WTC11 (cell line): ENCODE measurements around the gene TSPAN5.

Experiments
- CREM ChIP-seq: sonication (generic); formaldehyde crosslinking; IDR thresholded peaks from 2 replicates; pipeline ENCODE4 v1.8.1; 2022; ENCODE audit warnings: mild to moderate bottlenecking, missing genetic modification reagents, moderate library complexity
- ELF4 ChIP-seq: sonication (generic); formaldehyde crosslinking; IDR thresholded peaks from 2 replicates; pipeline ENCODE4 v1.8.1; 2022; ENCODE audit warnings: low read depth, mild to moderate bottlenecking, moderate library complexity, missing genetic modification reagents
- FOXJ3 ChIP-seq: sonication (generic); formaldehyde crosslinking; IDR thresholded peaks from 2 replicates; pipeline ENCODE4 v1.9.0; 2021; ENCODE audit warnings: missing genetic modification reagents, mild to moderate bottlenecking, borderline replicate concordance
- JUN ChIP-seq: sonication (generic); formaldehyde crosslinking; IDR thresholded peaks from 2 replicates; pipeline ENCODE4 v1.8.0; 2023; ENCODE audit warnings: mild to moderate bottlenecking, missing genetic modification reagents
- NFE2L1 ChIP-seq: sonication (generic); formaldehyde crosslinking; IDR thresholded peaks from 2 replicates; pipeline ENCODE4 v1.8.1; 2023; ENCODE audit warnings: missing genetic modification reagents
- TP53 ChIP-seq: sonication (generic); formaldehyde crosslinking; IDR thresholded peaks from 2 replicates; pipeline ENCODE4 v1.8.1; 2023; ENCODE audit warnings: mild to moderate bottlenecking, missing genetic modification reagents
- ZNF263 ChIP-seq: sonication (generic); formaldehyde crosslinking; IDR thresholded peaks from 2 replicates; pipeline ENCODE4 v1.8.1; 2022; ENCODE audit warnings: low read depth, mild to moderate bottlenecking, moderate library complexity, missing genetic modification reagents
- ZNF396 ChIP-seq: fragments of 250-450 bp; sonication (Bioruptor Pico); IDR thresholded peaks from 2 replicates; pipeline ENCODE4 v1.8.0; 2021; ENCODE audit warnings: mild to moderate bottlenecking, moderate library complexity, borderline replicate concordance
- TF ChIP-seq, protein P1 (sequence below): fragments of 200-600 bp; IDR thresholded peaks from 2 replicates; pipeline ENCODE4 v1.8.0; 2022; ENCODE audit warnings: antibody characterized with exemption
- TF ChIP-seq, protein P2 (sequence below): sonication (generic); formaldehyde crosslinking; IDR thresholded peaks from 2 replicates; pipeline ENCODE4 v1.8.0; 2022; ENCODE audit warnings: mild to moderate bottlenecking, missing genetic modification reagents
- TF ChIP-seq, protein P3 (sequence below): sonication (generic); formaldehyde crosslinking; conservative IDR thresholded peaks from 2 replicates; pipeline ENCODE4 v1.8.1; 2022; ENCODE audit warnings: mild to moderate bottlenecking, missing genetic modification reagents
- TF ChIP-seq, protein P4 (sequence below): sonication (generic); formaldehyde crosslinking; IDR thresholded peaks from 2 replicates; pipeline ENCODE4 v1.8.1; 2023; ENCODE audit warnings: mild to moderate bottlenecking, missing genetic modification reagents, borderline replicate concordance
- TF ChIP-seq, protein P5 (sequence below): sonication (generic); formaldehyde crosslinking; IDR thresholded peaks from 2 replicates; pipeline ENCODE4 v1.8.0; 2022; ENCODE audit warnings: mild to moderate bottlenecking, missing genetic modification reagents
- TF ChIP-seq, protein P6 (sequence below): sonication (generic); formaldehyde crosslinking; IDR thresholded peaks from 2 replicates; pipeline ENCODE4 v1.8.1; 2022; ENCODE audit warnings: low read depth, mild to moderate bottlenecking, moderate library complexity, missing genetic modification reagents, borderline replicate concordance

DNA sequence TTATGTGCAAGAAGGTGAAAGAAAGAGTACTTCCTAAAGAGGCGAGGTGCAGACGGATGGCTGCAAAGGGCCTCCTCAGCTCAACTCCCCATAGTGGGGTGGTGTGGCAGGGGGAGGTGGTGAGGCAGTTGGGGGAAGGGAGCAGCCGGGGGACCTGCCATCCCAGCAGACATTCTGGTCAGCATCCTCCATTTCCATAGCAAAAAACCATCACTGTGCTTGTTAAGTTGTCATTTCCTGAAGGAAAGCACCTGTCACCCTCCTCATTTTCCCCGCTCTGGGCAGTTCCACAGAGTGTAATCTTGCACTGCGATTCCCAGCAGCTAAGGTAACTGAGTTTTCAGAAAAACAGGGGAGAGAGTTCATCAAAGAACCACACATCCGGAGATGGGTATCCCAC is 51.5 kb downstream of the TSPAN5 start:
- TF ChIP-seq, protein P1, sequence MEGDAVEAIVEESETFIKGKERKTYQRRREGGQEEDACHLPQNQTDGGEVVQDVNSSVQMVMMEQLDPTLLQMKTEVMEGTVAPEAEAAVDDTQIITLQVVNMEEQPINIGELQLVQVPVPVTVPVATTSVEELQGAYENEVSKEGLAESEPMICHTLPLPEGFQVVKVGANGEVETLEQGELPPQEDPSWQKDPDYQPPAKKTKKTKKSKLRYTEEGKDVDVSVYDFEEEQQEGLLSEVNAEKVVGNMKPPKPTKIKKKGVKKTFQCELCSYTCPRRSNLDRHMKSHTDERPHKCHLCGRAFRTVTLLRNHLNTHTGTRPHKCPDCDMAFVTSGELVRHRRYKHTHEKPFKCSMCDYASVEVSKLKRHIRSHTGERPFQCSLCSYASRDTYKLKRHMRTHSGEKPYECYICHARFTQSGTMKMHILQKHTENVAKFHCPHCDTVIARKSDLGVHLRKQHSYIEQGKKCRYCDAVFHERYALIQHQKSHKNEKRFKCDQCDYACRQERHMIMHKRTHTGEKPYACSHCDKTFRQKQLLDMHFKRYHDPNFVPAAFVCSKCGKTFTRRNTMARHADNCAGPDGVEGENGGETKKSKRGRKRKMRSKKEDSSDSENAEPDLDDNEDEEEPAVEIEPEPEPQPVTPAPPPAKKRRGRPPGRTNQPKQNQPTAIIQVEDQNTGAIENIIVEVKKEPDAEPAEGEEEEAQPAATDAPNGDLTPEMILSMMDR, result no peak
- TF ChIP-seq, protein P2, sequence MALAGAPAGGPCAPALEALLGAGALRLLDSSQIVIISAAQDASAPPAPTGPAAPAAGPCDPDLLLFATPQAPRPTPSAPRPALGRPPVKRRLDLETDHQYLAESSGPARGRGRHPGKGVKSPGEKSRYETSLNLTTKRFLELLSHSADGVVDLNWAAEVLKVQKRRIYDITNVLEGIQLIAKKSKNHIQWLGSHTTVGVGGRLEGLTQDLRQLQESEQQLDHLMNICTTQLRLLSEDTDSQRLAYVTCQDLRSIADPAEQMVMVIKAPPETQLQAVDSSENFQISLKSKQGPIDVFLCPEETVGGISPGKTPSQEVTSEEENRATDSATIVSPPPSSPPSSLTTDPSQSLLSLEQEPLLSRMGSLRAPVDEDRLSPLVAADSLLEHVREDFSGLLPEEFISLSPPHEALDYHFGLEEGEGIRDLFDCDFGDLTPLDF (CRISPR knock-in tag), result no peak
- TF ChIP-seq, protein P3, sequence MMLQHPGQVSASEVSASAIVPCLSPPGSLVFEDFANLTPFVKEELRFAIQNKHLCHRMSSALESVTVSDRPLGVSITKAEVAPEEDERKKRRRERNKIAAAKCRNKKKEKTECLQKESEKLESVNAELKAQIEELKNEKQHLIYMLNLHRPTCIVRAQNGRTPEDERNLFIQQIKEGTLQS (CRISPR knock-in tag), result no peak
- TF ChIP-seq JUN (CRISPR knock-in tag) (no peak), CREM (no peak), ZNF263 (CRISPR knock-in tag) (no peak), NFE2L1 (no peak), TP53 (CRISPR knock-in tag) (no peak), FOXJ3 (CRISPR knock-in tag) (no peak), ELF4 (no peak), ZNF396 (CRISPR knock-in tag) (no peak)
- TF ChIP-seq, protein P4, sequence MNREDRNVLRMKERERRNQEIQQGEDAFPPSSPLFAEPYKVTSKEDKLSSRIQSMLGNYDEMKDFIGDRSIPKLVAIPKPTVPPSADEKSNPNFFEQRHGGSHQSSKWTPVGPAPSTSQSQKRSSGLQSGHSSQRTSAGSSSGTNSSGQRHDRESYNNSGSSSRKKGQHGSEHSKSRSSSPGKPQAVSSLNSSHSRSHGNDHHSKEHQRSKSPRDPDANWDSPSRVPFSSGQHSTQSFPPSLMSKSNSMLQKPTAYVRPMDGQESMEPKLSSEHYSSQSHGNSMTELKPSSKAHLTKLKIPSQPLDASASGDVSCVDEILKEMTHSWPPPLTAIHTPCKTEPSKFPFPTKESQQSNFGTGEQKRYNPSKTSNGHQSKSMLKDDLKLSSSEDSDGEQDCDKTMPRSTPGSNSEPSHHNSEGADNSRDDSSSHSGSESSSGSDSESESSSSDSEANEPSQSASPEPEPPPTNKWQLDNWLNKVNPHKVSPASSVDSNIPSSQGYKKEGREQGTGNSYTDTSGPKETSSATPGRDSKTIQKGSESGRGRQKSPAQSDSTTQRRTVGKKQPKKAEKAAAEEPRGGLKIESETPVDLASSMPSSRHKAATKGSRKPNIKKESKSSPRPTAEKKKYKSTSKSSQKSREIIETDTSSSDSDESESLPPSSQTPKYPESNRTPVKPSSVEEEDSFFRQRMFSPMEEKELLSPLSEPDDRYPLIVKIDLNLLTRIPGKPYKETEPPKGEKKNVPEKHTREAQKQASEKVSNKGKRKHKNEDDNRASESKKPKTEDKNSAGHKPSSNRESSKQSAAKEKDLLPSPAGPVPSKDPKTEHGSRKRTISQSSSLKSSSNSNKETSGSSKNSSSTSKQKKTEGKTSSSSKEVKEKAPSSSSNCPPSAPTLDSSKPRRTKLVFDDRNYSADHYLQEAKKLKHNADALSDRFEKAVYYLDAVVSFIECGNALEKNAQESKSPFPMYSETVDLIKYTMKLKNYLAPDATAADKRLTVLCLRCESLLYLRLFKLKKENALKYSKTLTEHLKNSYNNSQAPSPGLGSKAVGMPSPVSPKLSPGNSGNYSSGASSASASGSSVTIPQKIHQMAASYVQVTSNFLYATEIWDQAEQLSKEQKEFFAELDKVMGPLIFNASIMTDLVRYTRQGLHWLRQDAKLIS (CRISPR knock-in tag), result no peak
- TF ChIP-seq, protein P5, sequence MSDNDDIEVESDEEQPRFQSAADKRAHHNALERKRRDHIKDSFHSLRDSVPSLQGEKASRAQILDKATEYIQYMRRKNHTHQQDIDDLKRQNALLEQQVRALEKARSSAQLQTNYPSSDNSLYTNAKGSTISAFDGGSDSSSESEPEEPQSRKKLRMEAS (CRISPR knock-in tag), result no peak
- TF ChIP-seq, protein P6, sequence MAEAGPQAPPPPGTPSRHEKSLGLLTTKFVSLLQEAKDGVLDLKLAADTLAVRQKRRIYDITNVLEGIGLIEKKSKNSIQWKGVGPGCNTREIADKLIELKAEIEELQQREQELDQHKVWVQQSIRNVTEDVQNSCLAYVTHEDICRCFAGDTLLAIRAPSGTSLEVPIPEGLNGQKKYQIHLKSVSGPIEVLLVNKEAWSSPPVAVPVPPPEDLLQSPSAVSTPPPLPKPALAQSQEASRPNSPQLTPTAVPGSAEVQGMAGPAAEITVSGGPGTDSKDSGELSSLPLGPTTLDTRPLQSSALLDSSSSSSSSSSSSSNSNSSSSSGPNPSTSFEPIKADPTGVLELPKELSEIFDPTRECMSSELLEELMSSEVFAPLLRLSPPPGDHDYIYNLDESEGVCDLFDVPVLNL (CRISPR knock-in tag), result no peak
